PC-9 (cell line): Measurements from ENCODE around the gene HCCS. TPM values are rescaled to one million over a fixed set of nuclear protein-coding genes. Genes with fewer than 3 reads are reported as not detected.

Experiments used
- BruUV-seq: library from RNA; stranded (reverse); fragments of 400-500 nt; replicated peaks from 2 replicates; lab custom pipeline; 2021; lab: Mats Ljungman, UMichigan
- CTCF ChIA-PET: fragments of 300-600 bp; sonication (Branson Sonifier 250); formaldehyde crosslinking; loops from one replicate; lab custom pipeline; 2022; ENCODE audit warnings: antibody characterized with exemption; lab: Charles Lee
- POLR2A ChIA-PET: fragments of 300-600 bp; sonication (Branson Sonifier 250); formaldehyde crosslinking; loops from one replicate; lab custom pipeline; 2022; ENCODE audit warnings: antibody characterized with exemption; ENCODE audit not compliant: unreplicated experiment; lab: Charles Lee
- DNase-seq, 2 experiments: peaks; one replicate each; pipeline versions ENCODE4 v3.0.0 to v3.0.0-alpha.2; 2015 to 2022; ENCODE audit warnings: mixed read lengths in 1 of 2
- H2AFZ ChIP-seq: fragments of 200-600 bp; sonication (generic); 2 replicates; pipeline ENCODE4 v1.8.1; 2017; ENCODE audit warnings: antibody characterized with exemption
- H3F3A ChIP-seq: fragments of 200-600 bp; sonication (generic); 2 replicates; pipeline ENCODE4 v1.8.1; 2017; ENCODE audit warnings: antibody characterized with exemption, mild to moderate bottlenecking, low read depth; ENCODE audit not compliant: insufficient read depth
- H3K27ac ChIP-seq: fragments of 200-600 bp; sonication (generic); 2 replicates; pipeline ENCODE4 v1.6.1; 2016; ENCODE audit warnings: mixed run types
- H3K27me3 ChIP-seq: fragments of 200-600 bp; sonication (generic); 2 replicates; pipeline ENCODE4 v1.6.1; 2016; ENCODE audit warnings: low read depth, mixed run types; ENCODE audit not compliant: insufficient read depth
- H3K36me3 ChIP-seq: fragments of 200-600 bp; sonication (generic); 2 replicates; pipeline ENCODE4 v1.6.1; 2016; ENCODE audit warnings: low read depth, mixed run types
- H3K4me1 ChIP-seq: fragments of 200-600 bp; sonication (generic); replicated peaks from 2 replicates; pipeline ENCODE4 v1.6.1; 2016; ENCODE audit warnings: mixed run types; ENCODE audit not compliant: insufficient read depth
- H3K4me2 ChIP-seq: fragments of 200-600 bp; sonication (generic); 2 replicates; pipeline ENCODE4 v1.6.1; 2017; ENCODE audit warnings: mixed run types
- H3K4me3 ChIP-seq: fragments of 200-600 bp; sonication (generic); 2 replicates; pipeline ENCODE4 v1.6.1; 2016; ENCODE audit warnings: mixed run types
- H3K79me2 ChIP-seq: fragments of 200-600 bp; sonication (generic); 2 replicates; pipeline ENCODE4 v1.6.1; 2017; ENCODE audit warnings: low read depth, mixed run types
- H3K9me2 ChIP-seq: fragments of 200-600 bp; sonication (generic); 2 replicates; pipeline ENCODE4 v1.8.1; 2017; ENCODE audit warnings: mild to moderate bottlenecking; ENCODE audit not compliant: insufficient read depth
- H3K9me3 ChIP-seq: fragments of 200-600 bp; sonication (generic); 2 replicates; pipeline ENCODE4 v1.8.1; 2016; ENCODE audit warnings: low read depth; ENCODE audit not compliant: insufficient read depth
- H4K20me1 ChIP-seq: fragments of 200-600 bp; sonication (generic); 2 replicates; pipeline ENCODE4 v1.8.1; 2017; ENCODE audit not compliant: insufficient read depth
- EZH2 ChIP-seq: fragments of 200-600 bp; sonication (generic); IDR thresholded peaks from 2 replicates; pipeline ENCODE4 v1.8.0; 2017; ENCODE audit warnings: antibody characterized with exemption, low read depth
- intact Hi-C: fragments of 100-400 bp; cut with micrococcal nuclease; formaldehyde crosslinking; loops from one replicate; pipeline ENCODE4 v1.10.0; 2022; ENCODE audit not compliant: unreplicated experiment
- total RNA-seq: library from RNA; stranded (reverse); gene quantifications from 2 replicates; pipeline ENCODE4 v1.2.3, GENCODE V29; 2021
- TF ChIP-seq, protein P1 (sequence below): fragments of 200-600 bp; sonication (generic); conservative IDR thresholded peaks from 2 replicates; pipeline ENCODE4 v1.6.1; 2017; ENCODE audit warnings: mixed run types, antibody characterized with exemption, mild to moderate bottlenecking, moderate library complexity

The HCCS gene
- total RNA-seq, 1 experiment from 2014 or later, result 38.5 TPM

DNA sequence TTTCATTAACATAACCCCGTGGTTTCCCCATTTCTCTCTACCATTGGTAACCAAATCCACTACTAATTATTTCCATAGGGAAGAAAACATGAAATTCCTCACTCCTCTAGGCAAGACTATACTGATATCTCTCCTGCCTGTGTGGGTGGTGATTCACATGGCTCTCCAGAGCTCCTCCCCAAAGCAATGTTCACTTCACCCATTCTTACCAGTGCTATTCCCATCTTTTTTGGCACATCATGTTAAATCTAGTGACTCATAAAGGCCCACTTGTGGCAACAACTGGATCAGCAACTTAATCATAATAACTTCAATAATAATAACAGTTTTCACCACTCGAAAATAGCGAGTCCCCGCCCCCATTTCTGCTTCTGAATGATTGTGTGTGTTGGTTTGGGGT, 6.1 kb upstream of the HCCS start:
- TF ChIP-seq, protein P1, sequence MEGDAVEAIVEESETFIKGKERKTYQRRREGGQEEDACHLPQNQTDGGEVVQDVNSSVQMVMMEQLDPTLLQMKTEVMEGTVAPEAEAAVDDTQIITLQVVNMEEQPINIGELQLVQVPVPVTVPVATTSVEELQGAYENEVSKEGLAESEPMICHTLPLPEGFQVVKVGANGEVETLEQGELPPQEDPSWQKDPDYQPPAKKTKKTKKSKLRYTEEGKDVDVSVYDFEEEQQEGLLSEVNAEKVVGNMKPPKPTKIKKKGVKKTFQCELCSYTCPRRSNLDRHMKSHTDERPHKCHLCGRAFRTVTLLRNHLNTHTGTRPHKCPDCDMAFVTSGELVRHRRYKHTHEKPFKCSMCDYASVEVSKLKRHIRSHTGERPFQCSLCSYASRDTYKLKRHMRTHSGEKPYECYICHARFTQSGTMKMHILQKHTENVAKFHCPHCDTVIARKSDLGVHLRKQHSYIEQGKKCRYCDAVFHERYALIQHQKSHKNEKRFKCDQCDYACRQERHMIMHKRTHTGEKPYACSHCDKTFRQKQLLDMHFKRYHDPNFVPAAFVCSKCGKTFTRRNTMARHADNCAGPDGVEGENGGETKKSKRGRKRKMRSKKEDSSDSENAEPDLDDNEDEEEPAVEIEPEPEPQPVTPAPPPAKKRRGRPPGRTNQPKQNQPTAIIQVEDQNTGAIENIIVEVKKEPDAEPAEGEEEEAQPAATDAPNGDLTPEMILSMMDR, result no peak
- no peak for TF ChIP-seq EZH2
- no peak for DNase-seq
- H3K79me2 ChIP-seq, result no peaks in the 10 kb centered on the region
- H3K4me2 ChIP-seq, result no peak overlapping the region
- H3K4me1 ChIP-seq, result no peaks in the 10 kb centered on the region
- no peaks in the 10 kb centered on the region for H3K9me2 ChIP-seq
- H2AFZ ChIP-seq, result no peak overlapping the region
- intact Hi-C loops, result no loop called here
- BruUV-seq, result no TSS peak
- no peaks in the 10 kb centered on the region for H3K27me3 ChIP-seq
- H3K9me3 ChIP-seq, result no peaks in the 10 kb centered on the region
- H3K36me3 ChIP-seq, result no peaks in the 10 kb centered on the region
- H4K20me1 ChIP-seq, result no peaks in the 10 kb centered on the region
- no peak overlapping the region for H3K27ac ChIP-seq
- POLR2A ChIA-PET, result no interaction called here
- H3F3A ChIP-seq, result no peaks in the 10 kb centered on the region
- CTCF ChIA-PET, result no interaction called here
- H3K4me3 ChIP-seq, result no peak overlapping the region

DNA sequence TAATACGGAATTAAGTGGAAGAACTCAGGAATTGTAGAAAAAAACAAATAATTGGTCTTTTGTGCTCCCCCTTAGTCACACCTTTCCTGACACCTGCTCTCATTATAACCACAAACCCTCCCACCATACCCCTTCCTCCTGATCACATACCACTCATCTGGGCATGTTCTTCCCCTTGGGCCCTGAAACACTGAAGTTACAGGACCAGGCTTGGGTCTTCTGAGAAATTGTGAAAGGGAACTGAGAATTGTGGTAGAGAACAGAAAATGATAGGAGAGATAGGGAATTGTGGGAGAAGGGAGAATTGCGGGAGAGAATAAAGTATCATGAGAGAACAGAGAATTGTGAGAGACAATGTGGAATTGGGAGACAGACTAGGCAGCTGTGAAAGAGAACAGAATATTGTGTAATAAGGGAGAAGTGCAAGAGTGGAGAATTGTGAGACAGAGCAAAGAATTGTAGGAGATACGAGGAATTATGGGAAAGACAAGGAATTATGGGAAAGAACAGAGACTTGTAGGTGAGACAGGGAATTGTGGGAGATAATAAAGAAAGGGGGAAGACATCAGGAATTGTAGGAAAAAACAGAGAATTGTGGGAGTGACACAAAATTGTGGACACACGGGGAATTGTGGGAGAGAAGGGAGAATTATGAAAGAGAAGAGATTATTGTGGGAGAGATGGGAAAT, 2.7 kb upstream of the HCCS start:
- intact Hi-C loops, result no loop called here
- TF ChIP-seq, protein P1, result no peak
- TF ChIP-seq EZH2, result no peak
- CTCF ChIA-PET, result no interaction called here

DNA sequence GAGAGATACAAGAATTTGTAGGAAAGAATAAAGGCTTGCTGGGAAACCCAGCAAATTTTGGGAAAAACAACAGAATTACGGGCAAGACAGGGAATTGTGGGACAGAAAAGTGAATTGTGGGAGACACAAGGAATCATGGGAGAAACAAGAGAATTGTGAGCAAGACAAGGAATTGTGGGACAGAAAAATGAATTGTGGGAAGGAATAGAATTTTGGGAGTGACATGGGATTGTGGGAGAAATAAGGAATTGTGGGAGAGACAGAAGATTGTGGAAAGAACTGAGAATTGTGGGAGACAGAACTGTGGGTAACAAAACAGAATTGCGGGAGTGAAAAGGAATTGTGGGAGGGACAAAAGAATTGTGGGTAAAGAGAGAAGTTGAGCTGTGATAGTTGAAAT, 1.2 kb upstream of the HCCS start:
- Histone ChIP-seq H3K27ac (0 out of 2 replicates have a peak overlapping the region, but pooled peaks have one; percentile 9), H3K79me2 (peaks cover 34% of the 10 kb centered on the region), H3K36me3 (no peaks in the 10 kb centered on the region; the same call in 1 of the 2 replicates), H3F3A (no peaks in the 10 kb centered on the region), H2AFZ (peak overlapping the region; percentile 89; the same call in 1 of the 2 replicates), H4K20me1 (peaks cover 24% of the 10 kb centered on the region; the same call in 1 of the 2 replicates), H3K4me1 (peaks cover 10% of the 10 kb centered on the region; the same call in 1 of the 2 replicates), H3K9me2 (no peaks in the 10 kb centered on the region), H3K4me3 (peak overlapping the region; percentile 94; the same call in 1 of the 2 replicates), H3K4me2 (peak overlapping the region; percentile 97), H3K27me3 (no peaks in the 10 kb centered on the region), H3K9me3 (no peaks in the 10 kb centered on the region)
- DNase-seq, result no peak
- CTCF ChIA-PET, result no interaction called here
- TF ChIP-seq EZH2, result no peak
- TF ChIP-seq, protein P1, result no peak
- no TSS peak for BruUV-seq
- POLR2A ChIA-PET, result no interaction called here
- intact Hi-C loops, result loop anchor here (5.0 kb wide), 1 partner anchor 278 kb away; no protein-coding TSS in a partner anchor

More for the DNA sequence above, 2.7 kb upstream of the HCCS start:
- Histone ChIP-seq H2AFZ (no peak overlapping the region), H3K9me3 (no peaks in the 10 kb centered on the region), H4K20me1 (peaks cover 14% of the 10 kb centered on the region; the same call in 1 of the 2 replicates), H3F3A (no peaks in the 10 kb centered on the region), H3K4me1 (peaks cover 10% of the 10 kb centered on the region; the same call in 1 of the 2 replicates), H3K27me3 (no peaks in the 10 kb centered on the region), H3K9me2 (no peaks in the 10 kb centered on the region), H3K4me3 (no peak overlapping the region), H3K4me2 (no peak overlapping the region), H3K27ac (no peak overlapping the region), H3K79me2 (peaks cover 22% of the 10 kb centered on the region), H3K36me3 (no peaks in the 10 kb centered on the region; the same call in 1 of the 2 replicates)
- POLR2A ChIA-PET, result no interaction called here
- BruUV-seq, result no TSS peak
- no peak for DNase-seq
